SK-N-MC (cell line): ENCODE measurements around the gene NFE2L1.

Experiments used
- EZH2 ChIP-seq: fragments of 200-600 bp; sonication (generic); IDR thresholded peaks from one replicate; pipeline ENCODE4 v1.6.1; 2017; ENCODE audit warnings: antibody characterized with exemption
- POLR2AphosphoS5 ChIP-seq: IDR thresholded peaks from 2 replicates; pipeline ENCODE4 v1.6.1; 2012; ENCODE audit warnings: mild to moderate bottlenecking, low read depth, low read length, borderline replicate concordance

- no peak for TF ChIP-seq POLR2AphosphoS5
- no peak for TF ChIP-seq EZH2
Measured at GRCh38 chr17:48110761-48111160, 62.6 kb downstream of the NFE2L1 start.
